ENCODE measurements around the gene STRIP2.
"Not testable (repeated sequence)": the region's sequence is repeated elsewhere in the genome, so short reads cannot be mapped to it uniquely, and the experiment has no call there.

STRIP2 gene

DNA sequence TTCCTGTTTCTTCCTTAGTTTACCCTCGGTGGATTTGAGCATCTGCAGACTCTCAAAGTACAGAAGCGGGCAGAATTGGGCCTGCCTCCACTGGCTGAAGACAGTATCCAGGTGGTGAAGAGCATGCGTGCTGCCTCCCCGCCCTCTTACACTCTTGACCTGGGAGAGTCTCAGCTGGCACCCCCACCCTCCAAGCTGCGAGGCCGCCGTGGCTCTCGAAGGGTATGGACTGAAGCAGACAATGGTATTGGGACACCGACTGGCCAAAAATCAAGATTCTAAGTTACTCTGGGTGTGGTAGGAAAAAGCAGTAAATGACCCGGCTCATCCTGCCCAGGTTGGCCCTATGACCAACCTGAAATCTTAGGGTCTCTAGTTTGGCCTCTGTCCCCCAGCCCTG is 22.2 kb downstream of the STRIP2 start:
- no peak for DNase-seq

DNA sequence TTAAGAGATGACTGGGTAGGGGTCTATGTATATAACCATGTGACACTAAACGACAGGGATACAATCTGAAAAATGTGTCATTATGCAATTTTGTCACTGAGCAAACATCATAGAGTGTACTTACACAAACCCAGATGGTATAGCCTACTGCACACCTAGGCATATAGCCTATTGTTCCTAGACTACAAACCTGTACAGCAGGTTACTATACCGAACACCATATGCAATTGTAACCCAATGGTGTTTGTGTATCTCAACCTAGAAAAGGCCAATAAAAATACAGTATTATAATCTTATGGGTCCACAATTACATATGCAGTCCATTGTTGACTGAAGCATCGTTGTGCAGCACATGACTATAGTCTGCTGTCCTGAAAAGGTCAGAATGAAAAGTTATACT is 22.9 kb downstream of the STRIP2 start:
- DNase-seq = no peak

DNA sequence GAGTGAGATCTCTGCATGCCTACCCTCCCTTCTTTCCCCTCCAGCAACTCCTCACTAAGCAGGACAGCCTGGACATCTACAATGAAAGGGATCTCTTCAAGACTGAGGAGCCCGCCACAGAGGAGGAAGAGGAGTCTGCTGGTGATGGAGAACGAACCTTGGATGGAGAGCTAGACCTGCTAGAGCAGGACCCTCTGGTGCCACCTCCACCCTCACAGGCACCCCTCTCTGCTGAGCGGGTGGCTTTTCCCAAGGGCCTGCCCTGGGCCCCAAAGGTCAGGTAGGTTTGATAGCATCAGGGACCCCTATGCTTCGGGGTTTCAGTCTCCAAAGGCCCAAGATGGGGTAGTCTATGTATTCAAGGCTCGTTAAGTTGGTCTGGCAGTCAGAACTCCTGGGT is 23.9 kb downstream of the STRIP2 start:
- DNase-seq = no peak

DNA sequence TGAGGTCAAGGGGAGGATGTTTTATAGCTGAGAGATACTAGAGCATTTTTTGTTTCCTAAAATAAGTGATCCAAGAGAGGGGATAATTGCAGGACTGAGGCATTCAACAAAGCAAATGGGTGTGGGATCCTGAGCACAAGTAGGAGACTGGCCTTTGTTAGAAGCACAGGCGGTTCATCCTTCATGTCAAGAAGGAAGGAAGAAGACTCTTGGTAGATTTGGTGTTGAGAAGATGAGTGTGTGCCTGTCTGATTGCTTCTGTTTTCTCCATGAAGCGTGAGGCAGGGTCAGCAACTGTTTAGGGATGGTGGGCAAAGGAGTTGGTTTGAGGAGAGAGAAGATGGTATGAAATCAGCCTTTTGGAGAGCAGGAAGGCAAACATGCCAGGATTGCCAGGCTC is 27.6 kb downstream of the STRIP2 start:
- no peak for DNase-seq

DNA sequence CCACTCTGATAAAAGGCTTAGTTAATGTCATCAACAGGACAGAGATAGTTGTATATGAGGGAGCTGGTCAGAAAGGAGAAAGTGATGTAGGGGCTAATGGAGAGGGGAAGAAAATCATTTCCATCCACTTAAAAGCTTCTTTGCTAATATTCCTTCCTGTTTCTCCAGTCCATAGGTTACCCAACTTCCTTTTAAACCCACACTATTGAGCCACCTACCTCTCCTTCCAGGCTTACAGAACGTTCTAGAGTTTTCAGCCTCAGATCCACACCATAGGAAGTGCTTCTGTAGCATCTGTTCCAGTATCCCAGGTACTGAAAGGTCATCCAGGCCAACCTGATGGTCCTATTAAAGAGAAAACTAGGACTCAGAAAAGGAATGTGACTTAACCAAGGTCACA is 28.2 kb downstream of the STRIP2 start:
- DNase-seq = no peak

DNA sequence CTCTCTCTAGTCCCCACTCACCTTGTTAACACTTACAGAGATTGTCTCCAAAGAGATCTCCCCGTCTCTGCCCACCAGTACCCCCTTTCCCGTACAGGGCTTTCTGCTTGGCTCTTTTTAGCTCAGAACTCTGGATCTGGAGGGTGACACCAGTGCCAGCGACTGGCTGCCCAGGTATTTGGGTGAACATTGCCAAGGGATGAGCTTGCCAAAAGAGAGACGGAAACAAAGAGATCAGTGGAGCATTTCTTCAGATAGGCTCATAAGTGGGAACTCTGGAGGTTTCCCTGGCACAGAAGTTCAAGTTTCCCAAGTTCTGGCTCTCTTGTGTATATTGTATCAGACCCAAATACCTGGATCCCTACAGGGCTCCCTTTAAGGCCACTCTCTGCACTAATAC is 30.0 kb downstream of the STRIP2 start:
- no peak for DNase-seq

DNA sequence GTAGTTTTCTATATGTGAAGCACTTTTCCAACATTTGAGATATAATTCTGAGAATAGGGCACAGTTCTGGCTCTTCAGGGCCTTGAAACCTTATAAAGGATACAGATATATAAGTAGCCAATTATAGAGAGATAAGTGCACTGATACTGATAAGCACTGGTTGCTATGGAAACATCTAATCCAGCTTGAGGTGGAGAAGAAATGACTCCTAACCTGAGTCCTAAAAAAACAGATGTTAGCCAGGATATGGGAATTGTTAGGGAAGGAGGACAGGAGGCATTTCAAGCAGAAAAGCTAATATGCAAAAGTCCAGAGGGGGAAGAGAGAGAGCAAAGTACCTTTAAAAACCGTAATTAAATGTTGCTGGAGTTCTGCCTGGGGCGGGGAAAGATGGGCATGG is 30.8 kb downstream of the STRIP2 start:
- no peak for DNase-seq

DNA sequence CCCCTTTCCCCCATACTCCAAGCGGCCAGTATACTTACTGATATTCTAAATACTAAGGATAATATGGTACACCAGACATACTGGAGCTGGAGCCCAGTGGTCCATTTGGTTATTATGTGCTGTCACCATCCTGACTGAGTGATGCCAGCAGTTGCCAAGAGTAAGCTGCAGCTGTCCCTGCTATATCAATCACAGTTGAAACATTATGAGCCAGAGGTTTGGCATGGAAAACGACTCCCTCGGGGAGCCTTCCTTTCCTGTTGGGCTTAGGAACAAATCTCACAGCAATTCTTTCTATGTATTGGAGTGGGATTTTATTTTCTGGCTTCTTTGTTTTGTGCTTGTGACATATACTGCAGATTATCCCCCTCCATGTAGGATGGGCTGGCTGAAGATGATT is 32.6 kb downstream of the STRIP2 start:
- no peak for DNase-seq

DNA sequence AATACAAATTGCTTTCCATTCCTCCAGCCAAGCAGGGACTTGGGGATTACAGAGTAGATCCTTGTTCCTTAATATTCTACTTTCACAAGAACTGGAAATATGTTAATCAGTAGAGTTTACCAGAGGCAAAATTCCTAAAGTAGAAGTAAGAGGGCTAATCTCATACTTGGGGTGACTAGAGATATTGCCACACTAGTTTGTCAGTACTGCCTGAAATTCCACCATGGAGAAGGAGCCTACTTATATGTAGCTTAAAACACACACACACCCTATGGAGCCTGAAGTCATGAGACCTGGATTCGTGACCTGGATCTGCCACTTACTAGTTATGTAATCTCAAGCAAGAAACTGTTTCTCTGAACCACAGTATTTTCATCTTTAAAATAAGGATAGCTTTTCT is 33.9 kb downstream of the STRIP2 start:
- no peak for DNase-seq

DNA sequence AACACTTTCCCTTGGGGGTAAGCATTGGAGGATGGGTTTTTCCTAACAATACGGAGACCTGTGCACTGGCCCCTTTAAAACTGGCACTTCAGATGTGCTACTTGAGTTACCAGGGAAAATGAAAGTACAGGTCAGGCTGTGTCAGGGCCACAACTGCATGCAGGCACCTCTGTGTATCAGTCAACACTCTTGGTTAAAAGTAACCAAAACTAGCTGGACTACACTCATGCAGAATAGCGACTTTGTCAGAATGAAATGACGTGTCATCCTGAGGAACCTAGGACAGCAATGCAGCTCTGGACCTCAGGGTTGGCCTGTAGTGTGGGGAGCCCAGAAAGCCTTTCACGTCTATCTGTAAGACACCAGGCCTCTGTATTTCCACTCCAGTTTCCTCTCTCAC is 34.3 kb downstream of the STRIP2 start:
- no peak for DNase-seq

DNA sequence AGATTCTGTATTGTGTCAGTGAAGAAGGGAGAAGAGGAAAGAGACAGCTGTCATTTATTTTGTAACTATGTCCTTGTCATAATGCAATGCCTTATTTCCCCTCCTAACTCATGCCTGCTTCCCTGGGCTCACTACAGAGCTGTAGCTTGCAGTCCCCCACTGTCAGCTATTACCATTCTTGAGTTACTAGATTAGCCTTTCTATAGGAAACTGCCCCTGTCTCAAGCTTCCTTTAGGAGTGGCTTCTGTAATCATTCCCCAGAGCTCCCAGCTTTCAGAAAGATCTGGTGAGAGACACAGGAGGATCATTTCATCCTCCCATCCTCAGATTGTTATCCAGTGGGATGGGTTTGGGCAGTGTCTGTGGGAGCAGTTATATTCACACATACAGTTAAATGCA is 35.7 kb downstream of the STRIP2 start:
- no peak for DNase-seq

DNA sequence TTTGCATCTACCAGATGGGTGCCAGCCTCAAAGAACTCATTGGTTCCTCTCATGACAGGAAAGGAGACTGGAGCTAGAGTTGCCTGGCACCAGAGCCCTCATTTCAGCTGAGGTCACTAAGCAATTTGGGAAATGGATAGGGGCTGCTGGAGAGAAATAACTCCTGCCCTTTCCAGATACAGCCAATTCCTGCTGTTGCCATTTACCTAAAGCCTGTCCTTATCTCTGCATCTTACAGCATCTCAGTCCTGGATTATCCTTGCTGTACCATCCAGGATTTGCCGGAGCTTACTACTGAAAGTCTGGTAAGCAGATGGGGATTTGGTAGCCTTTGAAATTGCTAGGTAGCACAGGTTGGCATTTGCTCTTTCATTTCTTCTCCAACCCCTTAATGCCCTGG is 36.2 kb downstream of the STRIP2 start:
- no peak for DNase-seq

DNA sequence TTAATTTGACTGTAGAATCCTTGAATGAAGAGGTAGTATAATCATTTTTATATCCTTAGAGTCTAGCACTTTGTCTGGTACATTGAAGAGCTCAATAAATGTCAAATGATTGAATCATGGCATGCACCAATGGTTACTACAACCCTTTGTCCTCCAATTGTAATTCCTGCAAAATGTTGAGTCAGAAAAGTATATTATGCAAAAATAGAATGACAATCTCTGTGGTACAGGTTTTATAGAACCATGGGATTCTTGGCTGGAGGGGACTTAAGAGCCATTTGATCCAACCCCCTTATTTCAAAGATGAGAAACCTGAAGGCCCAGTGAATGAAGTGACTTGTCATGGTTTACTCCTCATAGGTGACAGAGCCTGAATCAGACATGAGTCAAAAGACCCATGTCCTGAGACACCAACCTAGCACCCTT is 37.2 kb downstream of the STRIP2 start:
- no peak for DNase-seq

DNA sequence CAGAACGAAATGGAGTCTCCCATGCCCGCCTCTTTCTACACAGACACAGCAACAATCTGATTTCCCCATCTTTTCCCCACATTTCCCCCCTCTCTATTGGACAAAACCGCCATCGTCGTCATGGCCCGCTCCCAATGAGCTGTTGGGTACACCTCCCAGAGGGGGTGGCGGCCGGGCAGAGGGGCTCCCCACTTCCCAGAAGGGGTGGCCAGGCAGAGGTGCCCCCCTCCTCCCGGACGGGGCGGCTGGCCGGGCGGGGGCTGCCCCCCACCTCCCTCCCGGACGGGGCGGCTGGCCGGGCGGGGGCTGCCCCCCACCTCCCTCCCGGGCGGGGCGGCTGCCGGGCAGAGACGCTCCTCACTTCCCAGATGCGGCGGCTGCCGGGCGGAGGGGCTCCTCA is 41.7 kb downstream of the STRIP2 start:
- not testable (repeated sequence) for DNase-seq

DNA sequence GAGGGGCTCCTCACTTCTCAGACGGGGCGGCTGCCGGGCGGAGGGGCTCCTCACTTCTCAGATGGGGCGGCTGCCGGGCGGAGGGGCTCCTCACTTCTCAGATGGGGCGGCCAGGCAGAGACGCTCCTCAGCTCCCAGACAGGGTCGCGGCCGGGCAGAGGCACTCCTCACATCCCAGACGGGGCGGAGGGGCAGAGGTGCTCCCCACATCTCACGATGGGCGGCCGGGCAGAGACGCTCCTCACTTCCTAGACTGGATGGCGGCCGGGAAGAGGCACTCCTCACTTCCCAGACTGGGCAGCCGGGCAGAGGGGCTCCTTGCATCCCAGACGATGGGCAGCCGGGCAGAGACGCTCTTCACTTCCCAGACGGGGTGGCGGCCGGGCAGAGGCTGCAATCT is 42.2 kb downstream of the STRIP2 start:
- not testable (repeated sequence) for DNase-seq

DNA sequence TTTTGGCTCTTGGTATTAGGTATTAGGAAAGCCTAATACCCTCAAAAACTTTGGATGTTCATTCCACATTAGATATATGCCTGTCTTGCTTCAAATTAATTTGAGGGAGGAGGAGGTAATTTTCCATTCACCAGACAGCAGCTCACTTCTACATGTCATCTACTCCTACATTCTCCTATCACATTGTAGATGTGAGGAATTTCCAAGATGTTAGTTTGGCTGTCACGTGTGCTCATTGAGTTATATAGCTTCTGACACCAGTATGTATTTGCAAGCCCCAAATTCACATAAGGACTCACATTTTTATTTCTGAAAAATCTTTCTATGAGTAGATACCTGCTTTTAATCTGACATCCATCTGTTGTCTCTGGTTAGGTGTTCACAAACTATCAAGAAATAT is 45.6 kb downstream of the STRIP2 start:
- no peak for DNase-seq

DNA sequence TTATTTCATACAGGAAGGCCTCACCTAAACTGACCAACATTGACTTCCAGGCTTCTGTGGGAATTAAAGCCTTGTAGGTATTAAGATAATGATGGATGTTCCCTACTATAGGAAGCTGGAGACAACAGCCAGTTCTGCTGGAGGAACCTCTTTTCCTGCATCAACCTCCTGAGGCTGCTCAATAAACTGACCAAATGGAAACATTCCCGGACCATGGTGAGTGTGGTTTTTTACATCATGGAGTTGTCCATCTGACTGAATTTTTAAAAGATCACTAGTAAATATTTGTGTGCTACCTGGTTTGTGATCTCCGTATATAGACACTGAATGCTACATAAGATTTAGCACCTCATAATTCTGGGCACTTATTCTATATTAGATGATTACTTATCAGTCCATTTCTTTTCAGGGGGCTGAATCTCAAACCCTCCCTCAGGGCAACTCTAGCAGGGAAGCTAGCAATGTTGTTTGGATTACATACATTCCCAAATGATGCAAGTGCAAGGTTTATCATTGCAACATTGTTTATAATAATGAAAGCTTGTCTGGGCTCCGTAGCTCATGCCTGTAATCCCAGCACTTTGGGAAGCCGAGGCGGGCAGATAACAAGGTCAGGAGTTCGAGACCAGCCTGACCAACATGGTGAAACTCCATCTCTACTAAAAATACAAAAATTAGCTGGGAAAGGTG is 46.6 kb downstream of the STRIP2 start:
- no peak for DNase-seq

DNA sequence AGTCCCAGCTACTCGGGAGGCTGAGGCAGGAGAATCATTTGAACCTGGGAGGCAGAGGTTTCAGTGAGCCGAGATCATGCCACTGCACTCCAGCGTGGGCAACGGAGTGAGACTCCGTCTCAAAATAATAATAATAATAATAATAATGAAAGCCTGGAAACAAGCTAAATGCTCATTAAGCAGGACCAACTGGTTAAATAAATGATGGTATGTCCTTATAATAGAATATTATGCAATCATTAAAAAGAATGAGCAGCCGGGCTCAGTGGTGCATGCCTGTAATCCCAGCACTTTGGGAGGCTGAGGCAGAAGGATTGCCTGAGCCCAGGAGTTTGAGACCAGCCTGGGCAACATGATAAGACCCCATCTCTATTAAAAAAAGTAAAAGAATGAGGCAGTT is 47.1 kb downstream of the STRIP2 start:
- DNase-seq = not testable (repeated sequence)

DNA sequence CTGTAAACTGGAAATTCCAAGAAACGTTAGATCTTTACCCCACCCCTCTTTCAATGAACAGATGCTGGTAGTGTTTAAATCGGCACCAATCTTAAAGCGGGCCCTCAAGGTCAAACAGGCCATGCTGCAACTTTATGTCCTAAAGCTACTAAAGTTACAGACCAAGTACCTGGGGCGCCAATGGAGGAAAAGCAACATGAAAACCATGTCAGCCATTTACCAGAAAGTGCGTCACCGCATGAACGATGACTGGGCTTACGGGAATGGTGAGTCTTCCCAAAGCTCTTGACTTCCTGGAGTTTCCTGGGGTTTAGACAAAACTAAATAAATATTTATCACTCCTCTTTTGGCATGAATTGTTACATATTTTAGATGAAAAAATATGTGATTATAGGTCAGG is 48.5 kb downstream of the STRIP2 start:
- DNase-seq = no peak

DNA sequence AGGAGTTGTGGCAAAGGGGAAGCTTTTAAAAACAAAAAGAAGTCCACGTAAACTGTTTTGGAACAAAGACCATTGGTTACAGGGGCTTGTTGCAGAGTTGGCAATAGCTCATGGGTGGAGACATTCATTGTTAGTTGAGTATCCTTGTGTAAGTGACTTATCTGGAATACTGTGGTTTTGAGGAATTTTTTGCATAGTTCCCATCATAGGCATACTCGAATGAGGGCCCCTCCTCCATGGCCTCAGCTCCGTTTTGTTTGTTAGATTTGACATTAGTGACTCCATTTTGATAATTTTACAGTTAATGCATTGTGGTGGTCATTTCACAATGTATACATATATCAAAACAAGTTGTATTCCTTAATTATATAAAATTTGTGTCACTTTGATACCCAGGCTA is 55.3 kb downstream of the STRIP2 start:
- DNase-seq = no peak

DNA sequence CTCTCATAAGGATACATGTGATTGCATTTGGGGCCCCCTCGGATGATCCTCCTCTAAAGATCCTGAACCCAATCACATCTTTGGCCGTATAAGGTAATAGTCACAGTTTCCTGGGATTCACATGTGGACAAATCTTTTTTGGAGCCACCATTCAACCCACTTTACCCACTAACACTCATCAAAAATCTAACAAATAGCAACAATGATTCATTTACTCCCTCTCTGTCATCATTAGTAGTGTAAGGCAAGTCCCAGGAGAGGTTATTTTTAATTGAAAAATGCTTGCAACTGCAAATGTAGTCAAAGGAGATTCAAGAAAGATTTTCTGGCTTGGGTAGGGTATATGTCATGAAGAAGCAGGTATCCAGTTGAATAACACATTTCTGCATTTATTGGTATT is 58.2 kb downstream of the STRIP2 start:
- DNase-seq = no peak

DNA sequence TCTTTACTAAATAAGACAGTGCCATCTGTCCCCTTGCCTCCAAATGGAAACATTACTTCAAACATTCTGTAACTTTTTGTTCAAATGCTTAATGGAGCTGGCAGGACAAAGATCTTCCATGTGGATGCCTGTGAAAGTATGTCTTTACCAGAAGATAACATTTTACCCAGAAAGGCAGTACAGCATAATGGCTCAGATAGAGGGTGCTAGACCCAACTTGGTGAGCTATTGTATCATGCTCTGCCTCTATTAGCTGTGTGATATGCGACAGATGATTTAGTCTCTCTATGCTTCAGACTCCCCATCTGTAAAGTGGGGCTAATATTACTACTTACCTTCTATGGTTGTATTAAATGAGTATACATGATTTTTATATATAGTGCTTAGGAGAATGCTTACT is 59.3 kb downstream of the STRIP2 start:
- no peak for DNase-seq

DNA sequence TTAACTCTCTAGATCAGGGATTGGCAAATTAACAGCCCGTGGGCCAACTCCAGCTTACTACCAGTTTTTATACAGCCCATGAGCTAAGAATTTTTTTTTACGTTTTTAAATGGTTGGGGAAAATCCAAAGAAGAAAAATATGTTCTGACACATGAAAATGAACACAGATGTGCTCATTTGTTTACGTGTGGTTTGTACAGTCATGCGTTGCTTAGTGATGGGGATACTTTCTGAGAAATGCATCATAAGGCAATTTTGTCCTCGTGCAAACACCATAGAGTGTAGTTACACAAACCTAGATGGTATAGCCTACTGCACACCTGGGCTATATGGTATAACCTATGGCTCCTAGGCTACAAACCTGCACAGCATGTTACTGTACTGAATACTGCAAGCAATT is 59.8 kb downstream of the STRIP2 start:
- no peak for DNase-seq

DNA sequence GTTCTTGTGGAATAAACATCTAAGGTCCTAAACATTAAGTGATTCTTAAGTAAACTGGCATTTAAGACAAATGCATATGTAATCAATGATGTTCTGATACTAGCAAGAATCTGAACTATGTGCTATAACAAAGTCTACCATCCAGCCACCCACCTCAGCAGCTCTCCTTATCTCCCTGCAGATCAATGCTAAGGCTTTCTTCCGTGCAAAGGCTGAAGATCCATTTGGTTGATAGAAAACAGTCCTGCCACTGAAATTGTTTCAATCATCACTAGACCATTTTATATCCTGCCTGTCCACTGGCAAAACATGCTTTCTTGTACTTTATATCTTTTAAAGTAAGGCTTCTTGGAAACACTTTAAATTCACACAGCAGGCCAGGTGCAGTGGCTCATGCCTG is 61.8 kb downstream of the STRIP2 start:
- no peak for DNase-seq

DNA sequence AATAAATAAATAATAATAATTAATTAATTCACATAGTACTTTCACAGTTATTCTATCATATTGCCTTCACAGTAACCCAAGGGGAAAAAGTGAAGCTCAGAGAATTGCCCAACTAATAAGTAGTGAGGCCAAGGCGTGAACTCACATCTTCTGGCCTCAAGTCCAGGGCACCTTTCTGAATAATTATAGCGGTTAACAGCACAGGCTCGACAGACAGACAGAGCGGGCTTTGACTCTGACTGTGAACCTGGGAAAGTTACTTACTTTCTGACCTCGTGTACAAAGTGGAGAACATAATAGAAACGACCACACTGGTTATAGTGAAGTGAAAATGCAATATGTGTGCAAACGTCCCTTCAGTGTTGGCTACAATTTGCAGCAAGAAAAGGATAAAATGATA is 62.4 kb downstream of the STRIP2 start:
- no peak for DNase-seq

DNA sequence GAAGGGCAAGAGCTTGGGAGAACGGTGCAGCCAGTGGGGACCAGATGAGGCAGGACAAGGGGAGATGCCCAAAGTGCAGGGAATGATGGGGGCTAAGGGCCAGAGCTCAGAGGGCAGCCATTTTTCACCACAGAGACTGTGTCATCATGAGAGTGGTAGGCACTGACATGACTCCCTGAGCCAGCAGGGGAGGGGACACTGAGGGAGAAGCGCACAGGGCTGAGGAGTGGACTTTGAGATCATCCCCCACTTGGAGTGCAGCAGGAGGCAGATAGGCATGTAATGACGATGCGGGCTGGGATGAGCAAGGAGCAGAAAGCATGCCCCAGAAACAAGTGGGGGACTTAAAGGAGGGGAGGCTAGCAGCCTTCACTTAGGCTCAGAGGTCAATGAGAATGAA is 62.9 kb downstream of the STRIP2 start:
- DNase-seq = no peak

Data from activated CD4-positive, alpha-beta T cell treated with anti-CD3 and anti-CD28 coated beads, Interleukin-2, amount 50 U/mL, for 48 hours (primary cell).